GM21367 (cell line): ENCODE measurements around the gene ADRM1.

ENCODE experiments used
- ATAC-seq: cut with Tn5 transposase; IDR thresholded peaks from one replicate; pipeline ENCODE4 v1.9.1; 2021; ENCODE audit not compliant: unreplicated experiment

The ADRM1 gene

DNA sequence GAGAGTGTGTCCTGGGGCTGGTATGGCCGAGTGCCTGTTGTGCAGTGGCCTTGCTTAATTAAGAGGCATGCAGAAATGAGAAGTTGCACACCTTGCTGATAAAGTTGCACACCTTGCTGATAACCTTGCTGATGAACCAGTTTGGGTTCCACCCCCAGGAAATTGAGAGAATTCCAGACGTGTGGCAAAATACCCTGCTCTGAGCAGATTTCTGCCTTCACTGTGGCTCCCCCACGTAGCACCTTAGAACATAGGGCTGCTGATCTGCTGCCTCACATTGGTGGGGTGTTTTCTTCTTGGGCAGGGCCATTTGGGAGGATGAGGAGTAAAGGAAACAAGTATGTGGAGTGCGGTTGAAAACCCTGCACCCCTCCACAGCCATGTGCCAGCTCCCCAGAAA lies 22.5 kb upstream of the ADRM1 start:
- no peak for ATAC-seq

DNA sequence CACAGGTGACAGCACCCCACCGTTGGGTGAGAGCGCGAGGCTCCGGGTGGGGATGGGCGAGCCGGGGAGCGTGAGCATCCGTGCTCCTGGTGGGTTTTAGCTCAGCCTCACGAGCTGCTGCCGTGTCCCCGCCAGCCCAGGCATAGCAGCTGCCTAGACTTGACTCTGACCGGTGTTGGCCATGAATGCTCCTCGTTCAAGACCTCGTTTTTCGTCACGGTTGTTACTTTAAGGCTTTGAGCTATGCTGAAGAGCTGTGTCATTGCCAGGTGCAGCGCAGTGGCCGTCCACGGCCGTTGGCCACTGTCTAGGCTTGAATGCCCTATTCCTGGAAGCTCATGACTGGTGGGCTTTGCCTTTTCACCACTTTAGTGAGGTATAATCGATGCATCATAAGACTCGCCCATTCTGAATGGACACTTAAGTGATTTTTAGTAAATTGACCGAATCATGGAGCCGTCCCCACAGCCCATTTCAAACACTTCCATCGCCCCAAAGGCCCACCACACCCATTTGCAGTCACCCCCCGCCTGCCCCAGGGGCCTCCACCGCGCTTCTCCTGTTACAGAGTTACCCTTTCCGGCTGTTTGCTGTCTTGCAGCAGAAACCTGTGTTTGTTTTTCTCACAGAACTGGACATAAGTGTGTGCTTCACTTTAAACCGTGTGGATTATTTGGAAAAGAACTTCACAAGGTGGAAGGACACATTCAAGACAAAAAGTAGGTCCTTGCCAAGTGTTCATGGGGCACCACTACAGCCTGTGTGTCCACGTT lies 21.4 kb upstream of the ADRM1 start:
- no peak for ATAC-seq

DNA sequence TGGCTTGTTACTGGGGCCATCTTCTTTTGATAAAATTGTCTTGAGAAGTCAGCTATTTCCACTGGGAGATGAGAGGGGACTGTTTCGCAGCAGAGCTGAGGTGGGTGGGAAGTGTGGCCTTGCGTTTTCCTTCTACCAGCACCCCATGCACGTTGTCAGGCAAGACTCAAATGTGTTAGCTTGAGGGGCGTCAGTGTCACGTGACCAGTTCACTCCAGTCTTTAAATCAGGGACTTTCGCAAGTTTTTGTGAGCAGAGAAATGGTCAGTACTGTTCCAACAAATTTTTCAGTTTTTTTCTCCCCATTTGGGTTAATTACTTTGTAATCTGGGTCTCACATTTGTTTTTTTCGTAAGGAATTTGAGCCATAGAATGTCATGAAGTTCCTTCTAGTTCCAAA lies 20.7 kb upstream of the ADRM1 start:
- no peak for ATAC-seq

DNA sequence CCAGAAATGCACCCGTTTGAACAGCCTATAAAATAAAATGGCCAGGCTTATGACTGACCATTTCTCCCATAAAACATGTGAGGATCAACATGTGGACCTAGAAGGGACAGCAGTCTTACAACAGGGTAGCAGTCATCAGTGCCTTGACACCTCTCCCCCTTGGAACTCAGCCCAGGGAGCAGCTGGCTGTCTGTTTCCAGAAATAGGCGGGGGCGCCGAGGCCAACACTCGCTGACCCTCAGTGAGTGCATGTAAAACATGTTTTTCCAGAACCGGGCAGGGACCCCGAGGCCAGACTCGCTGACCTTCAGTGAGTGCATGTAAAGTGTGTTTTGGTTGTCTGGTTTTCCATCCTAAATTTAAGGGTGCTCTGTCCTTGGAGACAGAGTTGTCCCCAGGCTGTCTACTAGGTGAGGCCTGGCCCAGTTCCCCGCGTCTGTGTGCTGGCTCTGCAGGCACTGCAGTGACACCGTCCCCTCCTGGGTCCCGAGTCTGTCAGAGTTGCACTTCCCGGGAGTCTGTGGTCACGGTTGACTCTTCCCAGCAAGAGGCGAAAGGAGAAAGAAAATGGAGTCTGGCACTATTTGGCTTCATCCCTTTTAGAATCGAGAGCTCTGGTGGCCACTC lies 19.8 kb upstream of the ADRM1 start:
- ATAC-seq = no peak

DNA sequence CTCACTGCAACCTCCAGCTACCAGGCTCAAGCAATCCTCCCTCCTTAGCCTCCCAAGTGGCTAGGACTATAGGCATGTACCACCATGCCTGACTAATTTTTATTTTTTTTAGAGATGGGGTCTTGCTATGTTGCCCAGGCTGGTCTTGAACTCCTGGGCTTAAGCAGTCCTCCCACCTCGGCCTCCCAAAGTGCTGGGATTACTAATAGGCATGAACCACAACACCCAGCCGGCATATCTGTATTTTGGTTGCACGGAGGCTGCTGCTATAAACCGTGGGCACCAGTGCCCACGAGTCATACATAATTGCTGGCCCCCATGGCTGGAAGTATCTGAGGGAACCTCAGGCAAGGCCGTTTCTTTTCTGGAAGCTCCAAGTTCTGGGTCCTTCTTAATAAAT lies 18.3 kb upstream of the ADRM1 start:
- no peak for ATAC-seq

DNA sequence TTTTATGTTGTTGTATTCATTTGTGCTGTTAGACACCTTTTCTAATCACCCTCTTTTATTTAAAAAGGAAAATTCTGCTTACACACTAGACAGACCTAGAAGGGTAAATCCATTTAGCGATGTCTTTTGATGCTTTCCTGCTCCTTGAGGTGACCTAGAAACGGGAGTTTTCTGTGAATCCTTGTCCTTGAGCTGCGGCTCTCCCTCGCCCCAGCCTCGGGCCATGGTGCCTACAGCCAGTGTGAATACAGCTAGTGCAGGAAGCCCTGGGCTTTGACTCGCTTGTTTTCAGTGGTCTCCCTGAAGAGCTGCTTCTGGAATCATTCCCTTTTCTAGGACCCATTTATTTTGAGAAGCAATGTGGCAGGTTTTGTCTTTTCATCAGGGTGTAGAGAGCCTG lies 17.6 kb upstream of the ADRM1 start:
- no peak for ATAC-seq

DNA sequence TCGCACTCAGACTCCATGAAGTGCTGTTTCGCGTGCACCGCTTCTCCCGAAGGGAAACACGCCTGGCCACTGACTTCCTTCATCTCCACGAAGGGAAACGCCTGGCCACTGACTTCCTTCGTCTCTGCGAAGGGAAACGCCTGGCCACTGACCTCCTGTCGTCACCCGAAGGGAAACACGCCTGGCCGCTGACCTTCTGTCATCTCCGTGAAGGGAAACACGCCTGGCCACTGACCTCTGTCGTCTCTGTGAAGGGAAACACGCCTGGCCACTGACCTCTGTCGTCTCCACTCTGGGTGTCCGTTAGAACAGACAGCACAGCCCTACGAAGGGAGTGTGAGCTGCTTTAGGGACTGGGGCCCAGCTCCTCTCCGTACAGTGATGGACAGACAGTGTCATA lies 17.1 kb upstream of the ADRM1 start:
- no peak for ATAC-seq

DNA sequence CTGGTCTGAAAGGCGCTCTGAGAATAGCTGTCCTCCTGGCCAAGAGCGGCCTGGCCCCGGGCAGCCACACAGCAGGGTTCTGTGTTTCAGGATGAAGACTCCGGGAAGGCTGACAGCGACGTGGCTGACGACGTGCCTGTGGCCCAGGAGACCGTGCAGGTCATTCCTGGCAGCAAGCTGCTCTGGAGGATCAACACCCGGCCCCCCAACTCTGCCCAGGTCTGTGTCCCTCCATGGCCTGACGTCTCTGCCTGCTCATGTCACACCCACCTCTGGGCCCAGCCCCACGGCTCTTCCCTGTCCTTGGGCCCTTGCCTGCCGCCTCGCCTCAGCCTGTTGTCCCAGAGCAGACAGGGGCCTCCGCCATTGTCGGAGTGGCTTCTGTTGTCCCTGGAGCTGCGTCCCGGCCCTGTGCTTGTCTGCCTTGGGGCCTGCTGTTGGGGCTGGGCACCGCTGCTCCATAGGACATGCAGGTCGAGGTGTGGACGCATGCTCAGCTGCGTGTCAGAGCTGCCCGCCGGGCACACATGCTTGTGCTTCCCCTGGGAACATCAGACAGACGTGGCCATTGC lies 16.2 kb upstream of the ADRM1 start:
- ATAC-seq = no peak

DNA sequence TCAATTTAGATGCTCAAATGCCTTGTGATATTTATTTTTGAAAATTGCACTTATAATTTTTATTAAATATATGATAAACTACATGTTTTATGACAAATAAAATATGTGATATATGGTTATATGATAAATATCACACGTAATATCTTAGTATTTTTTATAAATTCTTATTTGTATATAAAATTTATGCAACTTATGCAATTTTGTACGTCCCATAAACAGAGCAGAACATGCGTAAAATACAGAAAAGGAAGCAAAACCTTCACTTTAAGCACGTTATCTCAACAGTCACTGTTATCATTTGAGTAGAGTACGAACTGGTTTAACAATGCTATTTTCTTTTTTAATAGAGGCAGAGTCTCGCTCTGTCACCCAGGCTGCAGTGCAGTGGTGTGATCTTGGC lies 15.7 kb upstream of the ADRM1 start:
- ATAC-seq = no peak

DNA sequence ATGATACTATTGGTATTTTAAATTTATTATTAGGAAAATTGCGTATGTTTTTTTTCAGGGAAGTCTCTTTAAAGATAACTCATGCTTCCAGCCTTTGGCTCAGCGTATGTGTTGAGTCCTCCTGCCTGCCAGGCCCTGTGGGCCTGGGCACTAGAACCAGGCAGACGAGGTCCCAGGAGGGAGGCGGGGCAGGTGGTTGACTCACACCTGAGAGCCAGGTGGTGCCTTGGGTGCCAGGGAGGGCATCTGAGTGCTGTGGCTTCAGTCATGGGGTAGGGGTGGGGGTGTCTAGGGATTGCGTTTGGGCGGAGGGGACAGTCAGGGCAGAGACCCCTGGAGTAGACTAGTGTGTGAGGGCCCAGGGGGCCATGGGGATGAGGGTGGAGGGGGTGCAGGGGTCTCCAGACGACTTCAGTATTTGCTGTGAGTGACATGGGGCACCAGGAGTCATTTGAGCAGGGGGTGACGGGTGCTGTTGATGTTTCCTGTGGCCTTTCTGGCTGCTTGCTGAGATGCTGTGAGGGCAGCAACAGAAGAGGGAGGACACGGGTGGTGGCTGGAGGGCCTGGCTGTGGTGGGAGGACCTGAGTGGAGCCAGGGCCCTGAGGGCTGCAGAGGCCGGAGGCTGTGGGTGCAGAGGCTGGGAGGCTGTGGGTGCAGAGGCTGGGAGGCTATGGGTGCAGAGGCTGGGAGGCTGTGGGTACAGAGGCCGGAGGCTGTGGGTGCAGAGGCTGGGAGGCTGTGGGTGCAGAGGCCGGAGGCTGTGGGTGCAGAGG lies 14.8 kb upstream of the ADRM1 start:
- no peak for ATAC-seq

DNA sequence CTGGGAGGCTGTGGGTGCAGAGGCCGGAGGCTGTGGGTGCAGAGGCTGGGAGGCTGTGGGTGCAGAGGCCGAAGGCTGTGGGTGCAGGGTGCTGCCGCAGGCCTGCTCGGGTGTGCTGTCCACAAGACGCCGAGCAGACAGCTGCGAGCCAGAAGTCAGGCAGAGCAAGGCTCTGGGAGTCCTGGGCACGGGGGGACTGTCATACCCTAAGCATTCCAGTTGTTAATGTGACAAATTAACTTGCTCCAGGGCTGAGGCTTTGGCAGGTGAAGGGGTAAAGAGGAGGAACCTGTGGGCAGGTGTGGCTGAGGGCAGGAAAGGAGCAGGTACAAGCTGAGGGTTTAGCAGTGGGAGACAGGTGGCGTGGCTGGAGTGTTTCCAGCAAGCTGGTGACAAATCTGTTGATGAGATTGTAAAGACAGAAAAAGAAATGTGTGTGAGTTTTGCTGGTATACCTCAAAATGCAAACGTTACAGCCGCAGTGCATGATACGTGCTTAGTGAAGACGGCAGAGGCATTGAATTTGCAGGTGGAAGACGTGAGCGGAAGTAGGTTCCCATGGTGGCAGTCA lies 14.2 kb upstream of the ADRM1 start:
- ATAC-seq = no peak

DNA sequence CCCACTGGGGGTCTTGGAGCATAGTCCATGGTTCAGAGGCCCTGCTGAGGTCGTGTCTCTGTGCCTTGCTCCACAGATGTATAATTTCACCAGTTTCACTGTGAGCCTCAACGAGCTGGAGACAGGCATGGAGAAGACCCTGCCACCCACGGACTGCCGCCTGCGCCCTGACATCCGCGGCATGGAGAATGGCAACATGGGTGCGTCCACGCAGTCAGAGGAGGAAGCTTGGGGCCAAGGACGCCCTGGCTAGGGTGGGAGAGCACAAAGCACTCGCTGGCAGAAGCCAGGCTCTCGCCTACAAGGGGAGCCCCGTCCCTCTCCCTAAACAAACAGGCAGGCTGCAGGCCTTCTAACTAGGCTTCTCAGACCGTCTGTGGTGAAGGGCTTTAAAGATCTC lies 13.7 kb upstream of the ADRM1 start:
- ATAC-seq = no peak

DNA sequence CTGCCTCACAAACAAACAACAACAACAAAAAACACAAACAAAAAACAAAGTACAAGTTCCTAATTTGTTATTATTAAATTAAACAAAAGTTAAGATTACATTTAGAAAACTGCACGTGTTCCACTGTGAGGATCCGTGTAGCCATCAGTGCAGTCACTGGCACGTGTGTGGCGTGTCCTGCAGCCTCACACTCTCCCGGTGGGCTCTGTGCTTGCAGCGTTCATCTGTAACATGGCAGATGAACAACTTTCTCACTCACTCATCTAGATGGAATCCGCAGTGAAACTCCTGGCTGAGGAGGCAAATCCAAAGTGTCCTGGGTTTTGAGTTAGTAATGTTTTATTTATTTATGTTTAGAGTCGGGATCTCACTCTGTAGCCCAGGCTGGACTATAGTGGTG lies 12.9 kb upstream of the ADRM1 start:
- no peak for ATAC-seq

DNA sequence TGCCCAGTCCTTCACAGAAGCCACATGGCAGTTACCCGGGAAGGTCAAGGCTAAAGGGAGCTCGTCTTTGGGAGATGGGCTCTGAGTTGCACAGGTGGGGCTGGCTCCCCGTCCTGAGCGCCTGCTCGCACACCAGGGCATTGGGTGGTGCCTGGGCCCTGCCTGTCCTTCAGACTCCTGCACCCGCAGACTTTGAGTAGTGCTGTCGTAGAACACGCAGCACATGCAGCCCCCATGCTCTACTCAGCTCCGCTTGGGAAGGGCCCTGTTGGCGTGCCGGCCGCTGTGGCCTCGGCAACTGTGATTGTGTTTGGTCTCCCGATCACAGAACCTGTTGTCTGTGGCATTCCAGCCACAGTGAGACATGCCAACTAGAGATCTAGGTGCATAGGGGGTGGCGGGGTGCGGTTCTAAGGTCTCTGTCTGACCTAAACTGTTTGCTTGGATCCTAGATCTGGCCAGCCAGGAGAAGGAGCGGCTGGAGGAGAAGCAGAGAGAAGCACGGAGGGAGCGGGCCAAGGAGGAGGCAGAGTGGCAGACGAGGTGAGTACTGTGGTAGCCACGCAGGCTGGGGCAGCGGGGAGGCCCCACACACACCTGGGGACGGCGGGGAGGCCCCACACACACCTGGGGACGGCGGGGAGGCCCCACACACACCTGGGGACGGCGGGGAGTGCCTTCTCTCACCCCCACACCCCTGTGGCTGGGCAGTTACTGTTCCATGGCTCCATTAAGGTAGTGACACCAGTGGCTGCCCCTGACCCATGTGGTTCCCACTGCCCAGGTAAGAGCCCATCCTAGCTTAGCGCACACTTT lies 11.3 kb upstream of the ADRM1 start:
- no peak for ATAC-seq

DNA sequence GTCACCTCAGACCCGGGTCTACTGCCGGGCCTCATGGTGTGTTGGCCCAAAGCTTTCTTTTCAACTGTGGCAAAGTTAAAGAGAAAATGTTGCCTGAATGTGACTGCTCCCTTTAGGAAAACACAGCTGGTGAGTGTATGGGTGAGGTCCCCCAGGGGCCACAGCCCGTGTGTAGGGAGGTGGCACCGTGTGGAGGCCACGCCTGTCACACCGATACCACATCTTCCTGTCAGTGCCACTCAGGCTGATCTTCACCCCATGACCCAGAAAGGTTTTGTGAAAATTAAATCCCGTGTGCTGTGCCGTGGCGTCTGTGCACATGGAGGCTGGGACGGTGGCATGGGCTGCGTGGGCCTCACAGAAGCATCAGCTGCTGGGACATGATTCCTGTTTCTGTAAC lies 10.7 kb upstream of the ADRM1 start:
- no peak for ATAC-seq

DNA sequence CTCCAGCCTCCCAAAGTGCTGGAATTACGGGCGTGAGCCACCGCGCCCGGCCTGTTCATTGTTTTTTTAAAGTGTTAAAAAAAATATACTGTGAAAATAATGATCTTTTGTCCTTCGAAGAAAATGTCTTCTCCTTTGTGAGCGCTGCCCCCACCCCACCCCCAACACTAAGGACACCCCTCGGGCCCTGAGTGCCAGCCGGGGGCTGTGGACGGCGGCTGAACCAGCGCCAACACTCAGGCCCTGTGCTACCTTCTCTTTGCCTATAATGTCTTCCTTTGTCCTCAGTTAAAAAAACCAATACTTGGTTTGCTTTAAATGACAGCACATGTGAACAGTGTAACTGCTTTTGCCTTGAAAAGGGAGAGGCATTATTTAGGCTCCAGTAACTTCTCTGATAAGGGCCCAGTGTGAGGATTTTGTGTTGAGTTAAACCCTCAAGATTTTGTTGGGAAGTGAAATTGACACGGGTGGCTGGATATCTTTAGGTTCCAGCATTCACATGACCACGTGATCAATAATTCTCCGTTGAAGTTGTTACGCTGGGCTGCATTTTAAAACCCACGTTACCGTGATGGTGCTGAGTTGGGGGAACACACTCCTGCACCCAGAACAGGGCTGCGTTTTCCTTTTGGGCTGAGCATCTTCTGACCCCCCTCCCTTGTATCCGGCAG lies 9.5 kb upstream of the ADRM1 start:
- no peak for ATAC-seq

DNA sequence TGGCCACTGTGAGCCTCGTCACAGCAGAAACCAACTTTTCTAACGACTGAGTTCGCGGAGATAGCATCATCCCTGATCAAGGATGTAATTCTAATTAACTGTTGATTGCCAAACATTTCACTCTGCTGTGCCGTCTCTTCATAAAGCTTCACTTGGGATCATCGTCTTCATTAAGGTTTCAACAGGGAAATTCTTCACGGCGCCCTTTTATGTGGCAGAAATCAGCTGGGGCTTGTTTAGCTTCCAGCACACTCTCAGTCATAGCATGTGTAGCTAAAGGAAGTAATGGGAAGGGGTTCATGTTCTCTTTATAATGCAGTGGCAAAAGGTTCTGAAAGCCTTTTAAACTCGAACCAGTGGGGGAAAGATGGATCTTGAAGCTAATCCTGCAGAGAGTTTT lies 8.9 kb upstream of the ADRM1 start:
- ATAC-seq = no peak

DNA sequence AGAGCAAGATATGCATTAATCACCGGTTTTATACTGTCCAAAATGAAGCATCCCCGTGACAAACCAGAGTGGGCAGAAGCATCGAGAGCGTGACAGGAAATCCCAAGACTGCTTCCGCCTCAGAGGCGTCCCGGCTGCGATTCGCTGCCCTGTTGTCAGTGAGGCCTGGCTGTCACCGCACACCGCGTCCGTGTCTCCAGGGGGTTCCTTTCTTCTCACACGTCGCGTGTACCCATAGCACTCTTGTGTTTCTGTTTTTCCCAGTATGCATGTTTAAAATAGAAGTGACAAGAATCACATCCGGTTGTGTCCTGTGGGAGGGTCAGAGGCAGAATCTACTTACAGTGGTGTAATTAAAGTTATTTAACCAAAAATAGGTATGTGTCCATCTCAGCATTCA lies 8.3 kb upstream of the ADRM1 start:
- ATAC-seq = no peak

DNA sequence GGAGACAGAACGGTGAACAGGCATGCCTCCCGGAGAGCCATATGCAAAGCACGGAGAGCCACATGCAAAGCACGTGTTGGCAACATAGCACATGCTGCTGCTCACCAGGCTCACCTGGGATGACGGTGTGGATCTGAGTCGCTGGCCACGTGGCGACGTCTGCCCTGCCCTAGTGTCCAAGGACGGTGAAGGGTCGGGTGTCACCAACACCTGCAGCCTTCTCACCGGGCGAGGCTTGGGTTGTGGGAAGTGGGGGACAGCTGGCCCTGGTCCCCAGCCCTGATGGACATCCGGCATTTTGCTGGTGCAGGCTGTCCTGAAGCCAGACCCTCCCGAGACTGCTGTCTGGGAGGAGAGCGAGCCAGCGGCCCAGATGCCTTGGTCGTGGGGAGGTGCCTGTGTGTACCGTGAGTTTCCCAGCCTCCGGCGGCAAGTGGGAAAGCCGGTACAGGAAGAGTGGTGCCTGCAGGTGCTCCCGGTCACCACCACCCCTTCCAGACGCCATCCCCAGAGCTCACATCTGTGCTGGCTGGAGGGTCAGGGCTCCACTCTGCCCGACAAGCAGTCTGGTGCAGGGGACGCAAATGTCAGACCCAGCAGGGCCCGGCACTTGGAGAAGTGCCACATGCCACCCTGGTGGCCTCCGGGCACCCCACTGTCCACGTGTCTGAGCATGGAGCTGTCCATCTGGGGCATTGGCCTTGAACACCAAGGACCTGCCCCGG lies 5.9 kb upstream of the ADRM1 start:
- ATAC-seq = no peak
